HUDEP-2 (cell line): ENCODE results near the gene OR4K1.
"Not testable (repeated sequence)": the region's sequence is repeated elsewhere in the genome, so short reads cannot be mapped to it uniquely, and the experiment has no call there.

Experiments used
- DNase-seq, 76 experiments: peaks; one replicate each; lab custom pipeline; 2025; ENCODE audit not compliant: unreplicated experiment in 76 of 76; lab: John Stamatoyannopoulos, UW

Gene OR4K1, protein sequence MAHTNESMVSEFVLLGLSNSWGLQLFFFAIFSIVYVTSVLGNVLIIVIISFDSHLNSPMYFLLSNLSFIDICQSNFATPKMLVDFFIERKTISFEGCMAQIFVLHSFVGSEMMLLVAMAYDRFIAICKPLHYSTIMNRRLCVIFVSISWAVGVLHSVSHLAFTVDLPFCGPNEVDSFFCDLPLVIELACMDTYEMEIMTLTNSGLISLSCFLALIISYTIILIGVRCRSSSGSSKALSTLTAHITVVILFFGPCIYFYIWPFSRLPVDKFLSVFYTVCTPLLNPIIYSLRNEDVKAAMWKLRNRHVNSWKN

DNA sequence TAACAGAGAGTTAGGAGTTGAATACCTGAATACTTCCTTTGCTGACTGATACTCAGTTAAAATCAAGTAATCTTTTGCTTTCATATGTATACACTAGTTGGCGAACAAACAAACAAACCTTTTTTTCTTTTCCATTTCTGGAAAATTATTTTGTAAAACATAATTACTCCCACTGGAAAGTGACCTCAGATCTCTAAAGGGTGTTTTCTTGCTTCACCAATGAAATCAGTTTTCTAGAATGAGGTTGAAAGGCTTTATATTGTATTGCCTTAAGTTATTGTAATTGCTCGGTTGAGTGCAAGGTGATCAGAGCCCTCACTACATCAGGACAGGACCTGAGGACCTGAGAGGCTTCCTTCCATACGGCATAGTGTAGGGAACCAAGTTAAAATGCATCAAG, at the start of gene OR4K1:
OR4K1 (plus strand) TSS at position 301 of the 400 bp plus-strand sequence. CDS start 4,750 bp downstream, outside the sequence.
- no peak for DNase-seq

DNA sequence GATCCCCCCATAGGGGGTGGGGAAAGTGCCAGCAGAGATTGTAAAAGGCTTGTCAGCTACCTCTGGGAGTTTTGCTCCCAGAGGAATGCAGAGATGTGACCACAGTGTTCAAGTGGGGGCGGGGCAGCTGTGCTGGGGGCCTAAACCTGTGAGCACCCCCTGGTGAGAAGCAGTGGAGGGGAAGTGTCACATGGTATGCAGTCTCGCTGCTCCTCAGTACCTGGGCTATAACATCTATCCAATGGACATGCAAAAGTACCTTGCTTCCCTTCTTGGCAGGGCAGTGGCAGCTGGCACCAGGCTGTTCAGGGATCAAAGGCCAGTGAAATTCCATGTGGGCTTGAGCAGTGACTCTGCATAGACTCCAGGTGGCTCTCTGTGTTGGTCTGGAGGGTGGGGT, 35.4 kb upstream of the OR4K1 start:
- DNase-seq = no peak

DNA sequence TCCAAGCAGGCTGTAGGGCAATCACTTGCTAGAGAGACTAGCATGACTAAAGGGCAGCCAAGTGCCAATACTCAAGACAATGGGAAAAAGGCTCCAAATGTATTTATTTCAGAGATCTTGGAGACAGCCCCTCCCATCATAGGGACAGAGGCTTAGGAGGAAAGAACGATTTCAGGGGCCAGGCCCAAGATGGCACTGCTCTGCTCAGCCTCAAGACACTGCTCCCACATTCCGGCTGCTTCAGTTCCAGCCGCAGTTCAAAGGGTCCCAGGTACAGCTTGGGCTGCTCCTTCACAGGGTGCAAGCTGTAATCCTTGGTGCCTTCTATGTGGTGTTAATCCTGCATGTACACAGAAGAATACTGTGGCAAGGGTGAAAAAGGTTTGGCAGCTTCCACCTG, 29.7 kb upstream of the OR4K1 start:
- DNase-seq = no peak

DNA sequence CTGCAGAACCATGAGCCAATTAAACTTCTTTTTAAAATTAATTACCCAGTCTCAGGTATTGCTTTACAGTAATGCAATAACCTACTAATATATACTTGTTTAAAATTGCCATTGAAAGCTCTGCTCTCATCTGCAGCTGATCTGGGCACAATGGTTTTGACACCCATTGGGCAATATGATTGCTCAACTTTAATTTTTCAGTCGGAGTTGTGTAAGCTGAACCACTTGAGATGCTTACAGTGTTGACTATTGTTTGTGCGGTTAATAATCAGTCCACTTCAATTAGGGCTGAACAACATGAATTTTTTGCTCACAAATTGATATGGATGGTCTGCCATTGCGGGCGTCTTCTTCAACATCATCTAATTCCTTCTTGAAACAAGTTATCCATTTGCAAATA, 28.3 kb upstream of the OR4K1 start:
- DNase-seq = no peak

DNA sequence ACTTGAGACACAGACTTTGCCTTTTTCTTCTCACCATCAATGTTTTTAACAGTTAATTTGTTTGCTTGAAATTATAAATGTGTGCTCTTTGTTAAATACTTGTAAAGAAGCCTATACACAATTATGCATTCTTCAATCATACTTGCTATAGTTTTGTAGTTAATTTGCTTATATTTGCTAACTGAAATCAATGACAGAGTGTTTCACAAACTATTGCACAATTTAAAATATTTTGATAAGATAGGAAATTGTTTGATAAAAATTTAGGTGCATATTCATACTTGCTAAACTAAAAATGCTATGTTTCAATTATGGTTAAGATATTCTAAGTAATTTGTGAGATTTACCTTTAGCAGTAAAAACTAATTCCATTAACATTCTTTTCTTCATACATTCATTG, 24.1 kb upstream of the OR4K1 start:
- no peak for DNase-seq

DNA sequence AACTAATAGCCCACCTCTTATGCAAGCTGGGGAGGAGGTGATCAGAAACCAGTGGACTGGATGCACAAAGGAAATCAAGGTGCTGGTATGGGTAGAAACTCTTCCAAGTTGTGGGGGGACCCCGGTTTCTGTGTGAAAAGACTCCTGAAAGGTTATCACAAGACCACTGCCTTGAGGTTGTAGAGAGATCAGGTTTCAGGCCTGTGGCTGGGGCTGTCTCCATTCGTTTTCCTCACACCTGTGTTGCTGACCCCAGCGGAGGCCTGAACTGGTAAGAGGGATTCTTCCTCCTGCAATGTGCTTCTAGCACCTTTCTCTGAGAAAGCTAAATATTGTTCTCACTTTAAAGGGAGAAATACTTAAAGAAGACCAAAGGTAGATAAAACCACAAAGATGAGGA, 19.6 kb upstream of the OR4K1 start:
- DNase-seq = no peak

DNA sequence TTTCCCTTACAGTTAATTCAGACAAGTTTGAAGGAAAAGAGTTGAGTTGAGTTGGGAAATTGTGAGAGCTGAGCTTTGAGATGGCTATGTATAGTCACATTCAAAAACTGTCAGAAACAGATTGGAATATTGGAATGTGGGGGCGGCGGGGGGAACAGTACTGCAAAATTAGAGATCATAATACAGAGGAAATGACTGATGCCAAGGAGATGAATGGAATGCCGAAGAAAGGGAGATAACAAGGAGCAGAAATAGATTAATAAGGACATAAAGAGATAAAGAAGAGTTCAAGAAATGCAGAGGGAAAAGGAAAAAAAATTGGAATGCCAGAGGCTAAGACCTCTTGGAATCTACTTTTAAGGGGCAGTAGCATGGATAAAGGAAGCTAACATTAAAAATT, 13.5 kb upstream of the OR4K1 start:
- DNase-seq = no peak

DNA sequence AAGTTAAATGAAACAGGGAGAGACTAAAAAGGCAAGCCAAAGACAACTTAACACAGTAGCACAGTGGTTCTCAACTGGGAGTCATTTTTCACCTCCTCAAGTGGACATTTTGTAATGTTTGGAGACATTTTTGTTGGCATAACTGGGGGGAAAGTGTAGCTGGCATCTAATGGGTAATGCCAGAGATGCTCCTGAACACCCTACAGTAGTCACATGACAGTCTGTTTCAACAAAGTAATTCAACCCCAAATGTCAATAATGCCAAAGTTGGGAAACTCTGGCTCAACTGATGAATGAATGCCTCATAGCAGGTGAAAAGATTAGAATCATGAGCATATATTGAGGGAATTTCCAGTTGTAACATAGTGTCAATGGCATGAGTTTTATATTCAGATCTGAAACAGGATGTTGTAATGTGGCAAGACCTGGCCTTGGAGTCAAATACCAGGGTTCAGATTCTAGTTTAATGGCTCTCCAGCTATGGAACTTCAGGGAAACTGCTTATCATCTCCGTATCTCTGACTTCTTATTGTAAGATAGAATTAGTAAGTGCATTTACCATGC, 12.7 kb upstream of the OR4K1 start:
- no peak for DNase-seq

DNA sequence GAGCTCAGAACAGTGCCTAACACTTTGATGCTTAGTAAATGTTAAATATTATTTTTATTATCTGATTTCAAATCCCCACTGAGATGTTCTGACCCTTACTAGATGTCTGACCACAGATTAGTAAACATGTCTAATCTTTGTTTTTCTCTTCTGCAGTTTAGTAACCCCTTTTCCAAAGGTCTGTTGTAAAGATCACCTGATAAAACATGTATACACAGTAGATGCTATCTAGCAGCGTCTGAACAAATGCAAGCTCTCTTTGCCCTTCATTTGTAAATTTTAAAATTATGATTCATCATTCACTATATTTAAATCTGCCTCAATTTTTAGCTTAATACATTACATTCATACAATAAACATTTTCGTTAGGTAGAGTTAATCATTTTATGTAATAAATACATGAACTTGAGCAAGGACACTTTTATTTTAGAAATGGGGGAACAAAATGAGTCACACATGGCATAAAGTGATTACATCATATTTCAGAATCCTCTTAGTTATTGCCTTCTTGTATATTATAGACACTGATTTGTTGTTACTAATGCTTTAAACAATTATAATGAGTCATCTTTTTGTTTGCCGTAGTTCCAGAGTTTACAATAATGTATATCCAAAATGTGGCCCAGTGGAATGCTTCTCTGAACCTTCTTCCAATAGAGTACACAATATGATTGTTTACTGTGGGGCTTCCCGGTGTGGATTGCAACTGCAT, 12.0 kb upstream of the OR4K1 start:
- DNase-seq = no peak

DNA sequence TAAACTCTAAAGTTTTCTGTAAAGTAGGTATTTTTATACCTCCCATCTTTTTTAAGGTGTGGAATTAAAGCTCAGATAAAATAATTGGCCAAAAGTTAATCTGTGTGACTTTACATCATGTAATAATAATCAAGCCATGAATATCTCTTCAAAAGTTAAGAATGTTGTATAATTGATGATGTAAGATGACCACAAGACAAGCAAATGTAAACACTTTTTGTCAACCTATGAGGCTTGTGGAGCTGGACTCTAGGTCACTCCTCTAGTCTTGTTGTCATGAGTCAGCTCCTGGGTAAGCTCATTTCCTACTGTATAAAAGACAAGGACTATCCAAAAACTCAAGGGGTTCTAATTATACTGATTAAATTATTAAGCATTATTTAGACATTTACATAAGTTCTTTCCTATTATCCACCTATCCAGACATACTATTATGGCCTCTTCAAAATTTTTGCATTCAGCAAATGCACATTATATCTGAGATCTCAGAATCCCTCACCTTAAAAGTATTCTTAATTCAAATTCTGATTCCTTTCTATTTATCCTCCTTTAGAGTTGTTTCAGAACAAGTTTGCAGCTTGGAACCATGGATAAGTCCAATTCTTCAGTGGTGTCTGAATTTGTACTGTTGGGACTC, 10.6 kb upstream of the OR4K1 start, which contains the start of gene OR4K5:
OR4K5 (plus strand) TSS at position 587 of the 637 bp plus-strand sequence; CDS start at position 587, 0 bp downstream.
- DNase-seq = no peak

DNA sequence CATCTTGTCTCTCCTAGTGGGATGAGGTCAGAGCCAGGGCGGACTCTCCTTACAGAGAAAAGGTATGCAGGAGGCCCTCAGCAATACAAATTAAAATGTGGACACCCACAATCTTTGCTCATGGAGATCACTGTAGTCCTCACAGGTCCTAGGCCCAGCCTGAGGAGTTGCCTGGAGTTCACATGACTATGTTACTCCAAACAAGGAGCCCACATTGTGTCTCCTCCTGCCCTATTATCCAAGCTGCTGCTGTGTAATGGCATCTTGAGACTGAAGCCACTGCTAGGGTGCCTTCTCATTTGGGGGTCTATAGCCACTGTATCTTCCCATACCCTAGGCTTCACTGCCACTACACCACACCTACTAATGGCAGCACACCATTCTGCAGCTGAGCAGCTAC, 11.0 kb downstream of the OR4K1 start:
- no peak for DNase-seq

DNA sequence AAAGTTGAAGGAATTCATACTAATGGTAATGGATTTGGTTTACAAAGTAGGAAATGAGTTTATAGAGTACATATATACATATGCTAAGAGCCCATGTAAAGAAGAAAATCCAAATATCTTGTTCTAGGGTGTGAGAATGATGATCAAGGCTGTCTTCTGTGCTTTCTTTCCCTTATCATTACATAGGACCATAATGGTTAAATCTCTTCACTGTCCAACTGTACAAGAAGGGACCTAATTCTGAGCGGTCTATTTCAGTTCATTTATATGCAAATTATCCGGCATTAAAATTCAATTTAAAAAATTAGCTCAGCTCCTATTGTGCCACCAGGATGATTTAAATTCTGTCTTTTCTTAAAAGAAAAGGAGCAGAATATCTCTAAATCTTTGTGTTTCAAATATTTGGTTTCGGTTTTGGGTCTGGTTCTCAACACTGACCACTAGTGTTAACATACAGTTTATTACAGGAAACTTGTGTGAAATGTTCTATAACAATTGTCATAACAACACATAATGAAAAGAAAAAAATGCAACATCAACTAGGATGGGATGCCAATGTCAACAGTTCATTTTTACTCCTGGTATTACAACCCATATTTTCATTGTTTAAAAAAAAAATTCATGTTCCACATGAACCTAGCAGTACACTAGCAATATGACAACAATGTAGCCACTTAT, 16.8 kb downstream of the OR4K1 start:
- no peak for DNase-seq

DNA sequence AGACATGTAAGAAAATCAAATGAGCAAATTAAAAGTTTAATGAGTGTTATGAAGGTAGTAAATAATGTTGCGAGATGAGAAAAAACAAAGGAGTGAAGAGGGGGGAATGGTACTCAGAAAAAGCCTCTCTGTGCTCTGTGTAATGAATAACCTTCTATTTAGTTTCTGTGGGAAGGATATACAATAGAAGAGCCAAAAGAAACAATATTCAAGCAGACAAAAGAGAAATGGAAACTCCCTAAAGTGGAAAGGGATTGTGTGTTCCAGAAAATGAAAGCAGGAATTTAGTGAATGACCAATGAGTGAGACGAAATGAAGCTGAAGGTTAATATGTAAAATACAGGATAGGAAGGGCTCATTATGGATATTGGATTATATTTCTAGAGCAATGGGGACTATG, 18.5 kb downstream of the OR4K1 start:
- no peak for DNase-seq

DNA sequence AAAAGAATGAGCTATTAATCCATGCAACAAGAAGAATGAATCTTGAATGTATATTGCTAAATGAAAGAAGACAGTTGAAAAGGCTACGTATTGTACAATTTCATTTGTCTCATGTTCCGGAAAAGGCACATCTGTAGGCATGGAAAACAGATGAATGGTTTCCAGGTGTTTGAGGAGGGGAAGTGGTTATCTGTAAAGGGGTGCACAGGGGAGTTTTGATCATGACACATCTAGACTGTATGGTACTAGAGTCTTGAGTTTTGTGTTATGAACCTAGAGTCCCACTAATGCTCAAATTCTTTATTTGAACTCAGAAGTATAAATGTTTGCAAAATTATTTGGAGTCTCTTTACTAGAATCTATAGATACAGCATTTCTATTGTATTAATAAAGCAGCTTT, 39.0 kb downstream of the OR4K1 start:
- not testable (repeated sequence) for DNase-seq

DNA sequence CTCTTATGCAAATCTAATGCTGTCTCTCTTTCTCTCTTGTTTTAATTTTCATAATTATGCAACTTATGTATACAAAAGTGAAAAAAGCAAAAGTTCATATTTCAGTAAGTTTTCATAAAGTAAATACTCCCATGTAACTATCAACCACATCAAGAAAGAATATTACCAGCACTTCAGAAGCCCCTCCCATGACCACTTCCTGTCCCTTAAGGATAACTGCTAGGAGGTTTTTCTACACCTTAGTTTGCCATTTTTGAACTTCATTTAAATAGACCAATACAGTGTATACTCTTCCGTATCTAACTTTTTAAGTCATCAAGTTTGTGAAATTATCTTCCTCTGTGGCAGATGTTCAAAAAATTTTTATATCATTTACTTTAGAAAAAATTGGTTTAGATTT, 44.1 kb downstream of the OR4K1 start:
- no peak for DNase-seq

DNA sequence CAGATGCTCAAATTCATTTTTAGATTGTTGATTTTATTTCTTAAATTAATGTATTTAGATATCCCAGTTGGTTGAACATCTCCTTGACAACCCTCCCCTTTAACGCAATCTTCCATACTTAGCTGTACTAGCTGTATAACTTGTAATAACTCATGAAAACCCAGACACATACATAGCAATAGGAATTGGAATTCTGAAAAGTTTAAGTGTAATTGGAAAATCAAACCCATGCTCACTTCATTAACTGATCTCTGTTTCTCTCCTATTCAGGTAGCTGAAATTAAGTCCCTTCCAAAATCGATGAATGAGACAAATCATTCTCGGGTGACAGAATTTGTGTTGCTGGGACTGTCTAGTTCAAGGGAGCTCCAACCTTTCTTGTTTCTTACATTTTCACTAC, 44.6 kb downstream of the OR4K1 start, which contains the start of gene OR4K15:
OR4K15 (plus strand) TSS at position 301 of the 400 bp plus-strand sequence; CDS start at position 301, 0 bp downstream.
- DNase-seq = no peak
